ENCODE measurements around the gene DDHD1.

DNA sequence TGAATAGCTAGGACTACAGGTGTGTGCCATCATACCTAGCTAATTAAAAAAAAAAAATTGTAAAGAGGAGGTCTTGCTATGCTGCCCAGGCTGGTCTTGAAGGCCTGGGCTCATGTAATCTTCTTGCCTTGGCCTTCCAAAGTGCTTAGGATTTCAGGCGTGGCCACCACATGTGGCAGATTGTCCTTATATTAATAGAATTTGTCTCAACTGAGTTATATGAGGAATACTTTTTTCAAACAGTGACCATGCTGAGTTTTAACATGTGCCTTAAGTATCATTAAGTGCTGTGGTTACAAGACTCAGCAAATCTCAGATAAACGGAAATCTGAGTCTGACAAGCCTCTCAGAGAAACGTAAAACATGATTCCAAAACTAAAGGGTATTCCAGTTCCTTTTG, 119.1 kb downstream of the DDHD1 start:
- TF ChIP-seq POLR2A (IDR thresholded peaks at IDR 0.05; ENCODE audit: low read length): no peak
- TF ChIP-seq GATA1 (IDR thresholded peaks at IDR 0.05; ENCODE audit: low read depth, low read length): no peak
